SK-N-SH (cell line): ENCODE results near the gene ZNF324B. TPM values are rescaled to one million over a fixed set of nuclear protein-coding genes. Genes with fewer than 3 reads are reported as not detected.

Experiments used
- CTCF ChIA-PET: fragments of 300-600, 350-600 bp; formaldehyde crosslinking; extraction: SDS; loops from one replicate; lab custom pipeline; 2021; lab: Yijun Ruan, JAX
- POLR2A ChIA-PET: fragments of 350-600 bp; sonication (Branson Sonifier 250); formaldehyde crosslinking; extraction: SDS; loops from one replicate; lab custom pipeline; 2020; ENCODE audit warnings: antibody characterized with exemption, inconsistent platforms; lab: Yijun Ruan, JAX
- DNase-seq: peaks from one replicate; pipeline ENCODE4 v3.0.0; 2012
- H2AFZ ChIP-seq: fragments of 200-600 bp; sonication (generic); 2 replicates; pipeline ENCODE4 v1.8.1; 2016; ENCODE audit warnings: antibody characterized with exemption, mild to moderate bottlenecking, low read depth
- H3F3A ChIP-seq: fragments of 200-600 bp; sonication (generic); replicated peaks from 2 replicates; pipeline ENCODE3; 2016; ENCODE audit warnings: antibody characterized with exemption, mild to moderate bottlenecking; ENCODE audit not compliant: insufficient read depth
- H3K27ac ChIP-seq, 2 experiments: fragments of 200-500 bp in 1 of 2; fragments of 200-600 bp in 1 of 2; sonication (Bioruptor generic) in 1 of 2; sonication (generic), shearing (Covaris generic) in 1 of 2; 2 replicates each; pipeline versions ENCODE4 v1.5.1 to v1.6.1; 2014 to 2016; ENCODE audit warnings: low read depth in 2 of 2, inconsistent platforms in 1 of 2, low read length in 1 of 2, mild to moderate bottlenecking in 1 of 2, mixed read lengths in 1 of 2
- H3K27me3 ChIP-seq: fragments of 200-600 bp; sonication (generic), shearing (Covaris generic); 2 replicates; pipeline ENCODE4 v1.6.1; 2016; ENCODE audit warnings: mixed run types; ENCODE audit not compliant: insufficient read depth
- H3K36me3 ChIP-seq, 2 experiments: fragments of 200-500 bp in 1 of 2; fragments of 200-600 bp in 1 of 2; sonication (Bioruptor generic) in 1 of 2; sonication (generic) in 1 of 2; replicated peaks in 1 of 2; 2 replicates each; pipeline versions ENCODE3 to v1.5.1; 2014 to 2016; ENCODE audit warnings: low read length in 1 of 2, mild to moderate bottlenecking in 1 of 2; ENCODE audit not compliant: insufficient read depth in 2 of 2, control insufficient read depth in 1 of 2
- H3K4me1 ChIP-seq, 2 experiments: fragments of 200-500 bp in 1 of 2; fragments of 200-600 bp in 1 of 2; sonication (Bioruptor generic) in 1 of 2; sonication (generic), shearing (Covaris generic) in 1 of 2; 2 replicates each; pipeline versions ENCODE4 v1.5.1 to v1.6.1; 2014 to 2016; ENCODE audit warnings: low read depth in 1 of 2, low read length in 1 of 2, mixed run types in 1 of 2; ENCODE audit not compliant: insufficient read depth in 2 of 2, control insufficient read depth in 1 of 2
- H3K4me2 ChIP-seq: fragments of 200-600 bp; sonication (generic), shearing (Covaris generic); 2 replicates; pipeline ENCODE4 v1.6.1; 2017; ENCODE audit warnings: mixed run types
- H3K4me3 ChIP-seq, 2 experiments: fragments of 200-500 bp in 1 of 2; fragments of 200-600 bp in 1 of 2; sonication (Bioruptor generic) in 1 of 2; sonication (generic), shearing (Covaris generic) in 1 of 2; 2 replicates each; pipeline versions ENCODE4 v1.5.1 to v1.8.1; 2014 to 2016; ENCODE audit warnings: low read depth in 2 of 2, inconsistent platforms in 1 of 2, low read length in 1 of 2, mild to moderate bottlenecking in 1 of 2, mixed read lengths in 1 of 2, moderate library complexity in 1 of 2
- H3K79me2 ChIP-seq: fragments of 200-600 bp; sonication (generic); 2 replicates; pipeline ENCODE4 v1.8.1; 2017; ENCODE audit warnings: mild to moderate bottlenecking; ENCODE audit not compliant: insufficient read depth
- H3K9ac ChIP-seq: fragments of 200-600 bp; sonication (generic); 2 replicates; pipeline ENCODE4 v1.6.1; 2017; ENCODE audit warnings: mixed run types
- H3K9me2 ChIP-seq: fragments of 200-600 bp; sonication (generic); 2 replicates; pipeline ENCODE4 v1.6.1; 2017; ENCODE audit warnings: mixed run types
- H3K9me3 ChIP-seq: fragments of 200-600 bp; sonication (generic); 2 replicates; pipeline ENCODE4 v1.6.1; 2017; ENCODE audit warnings: mixed run types, mild to moderate bottlenecking, moderate library complexity
- H4K20me1 ChIP-seq: fragments of 200-600 bp; sonication (generic); 2 replicates; pipeline ENCODE4 v1.6.1; 2017; ENCODE audit warnings: mild to moderate bottlenecking, mixed run types; ENCODE audit not compliant: insufficient read depth
- CHD2 ChIP-seq: fragments of 150-350 bp; IDR thresholded peaks from 2 replicates; pipeline ENCODE4 v1.6.1; 2018; ENCODE audit warnings: low read length; ENCODE audit not compliant: partially characterized antibody
- ELF1 ChIP-seq: IDR thresholded peaks from 2 replicates; pipeline ENCODE4 v1.4.0; 2012
- FOXJ3 ChIP-seq: sonication (generic); formaldehyde crosslinking; IDR thresholded peaks from 2 replicates; pipeline ENCODE4 v1.5.1; 2020; ENCODE audit warnings: mild to moderate bottlenecking, missing genetic modification reagents
- FOXM1 ChIP-seq: IDR thresholded peaks from 2 replicates; pipeline ENCODE4 v1.4.0; 2012; ENCODE audit warnings: low read depth, mild to moderate bottlenecking
- GABPA ChIP-seq: IDR thresholded peaks from 2 replicates; pipeline ENCODE4 v1.4.0; 2012; ENCODE audit warnings: low read depth, mild to moderate bottlenecking
- GATA2 ChIP-seq: sonication (generic); formaldehyde crosslinking; IDR thresholded peaks from 2 replicates; pipeline ENCODE4 v1.5.0; 2020; ENCODE audit warnings: mild to moderate bottlenecking, missing genetic modification reagents
- JUND ChIP-seq: IDR thresholded peaks from 2 replicates; pipeline ENCODE4 v1.4.0; 2012
- MAX ChIP-seq: IDR thresholded peaks from 2 replicates; pipeline ENCODE4 v1.4.0; 2012; ENCODE audit warnings: low read depth
- MXI1 ChIP-seq: IDR thresholded peaks from 2 replicates; pipeline ENCODE4 v1.6.1; 2012; ENCODE audit warnings: mild to moderate bottlenecking, low read depth, low read length, improper control_type of control experiment
- NFIC ChIP-seq: IDR thresholded peaks from 2 replicates; pipeline ENCODE4 v1.4.0; 2012; ENCODE audit warnings: borderline replicate concordance
- NRF1 ChIP-seq: IDR thresholded peaks from 2 replicates; pipeline ENCODE4 v1.6.1; 2012; ENCODE audit warnings: low read depth, mild to moderate bottlenecking, low read length
- POLR2AphosphoS5 ChIP-seq: IDR thresholded peaks from 2 replicates; pipeline ENCODE4 v1.6.1; 2012; ENCODE audit warnings: low read depth, low read length
- RCOR1 ChIP-seq: fragments of 150-350 bp; IDR thresholded peaks from 2 replicates; pipeline ENCODE4 v1.6.1; 2017; ENCODE audit warnings: antibody characterized with exemption, low read length
- RFX5 ChIP-seq: IDR thresholded peaks from 2 replicates; pipeline ENCODE4 v1.6.1; 2012; ENCODE audit warnings: mild to moderate bottlenecking, improper control_type of control experiment, low read length
- SIN3A ChIP-seq: IDR thresholded peaks from 2 replicates; pipeline ENCODE4 v1.6.1; 2012; ENCODE audit warnings: low read depth, mild to moderate bottlenecking, low read length, moderate library complexity, borderline replicate concordance
- SMC3 ChIP-seq: IDR thresholded peaks from 2 replicates; pipeline ENCODE4 v1.6.1; 2012; ENCODE audit warnings: low read depth, low read length, improper control_type of control experiment
- TAF1 ChIP-seq: IDR thresholded peaks from 2 replicates; pipeline ENCODE4 v1.6.1; 2012; ENCODE audit warnings: low read depth, mild to moderate bottlenecking, low read length, moderate library complexity, borderline replicate concordance
- TCF12 ChIP-seq: IDR thresholded peaks from 2 replicates; pipeline ENCODE4 v1.4.0; 2012
- TEAD4 ChIP-seq: IDR thresholded peaks from 2 replicates; pipeline ENCODE4 v1.4.0; 2012; ENCODE audit warnings: mild to moderate bottlenecking, borderline replicate concordance; ENCODE audit not compliant: insufficient read depth
- USF2 ChIP-seq: fragments of 150-350 bp; IDR thresholded peaks from 2 replicates; pipeline ENCODE4 v1.6.1; 2017; ENCODE audit warnings: antibody characterized with exemption, low read length, low read depth, borderline replicate concordance
- YY1 ChIP-seq: IDR thresholded peaks from 2 replicates; pipeline ENCODE4 v1.4.0; 2012; ENCODE audit warnings: low read depth, mild to moderate bottlenecking
- WGBS: methylation state at CpG from one replicate; pipeline ENCODE4 v1.1.6; 2017; ENCODE audit warnings: low lambda C conversion rate; 5-methylcytosine and 5-hydroxymethylcytosine counted together
- polyA plus RNA-seq, 3 experiments: library from polyadenylated mRNA; depleted of rRNA; stranded (reverse); fragments of >200 nt; gene quantifications; 2 replicates each; pipeline ENCODE4 v1.2.3, GENCODE V29; 2012
- TF ChIP-seq, protein P1 (sequence below): fragments of 200-600 bp; sonication (generic); IDR thresholded peaks from 2 replicates; pipeline ENCODE4 v1.6.1; 2017; ENCODE audit warnings: antibody characterized with exemption, mild to moderate bottlenecking, moderate library complexity
- TF ChIP-seq, protein P2 (sequence below): fragments of 150-350 bp; IDR thresholded peaks from 2 replicates; pipeline ENCODE4 v1.6.1; 2016; ENCODE audit warnings: mild to moderate bottlenecking, low read depth, low read length
- TF ChIP-seq, protein P3 (sequence below): IDR thresholded peaks from 2 replicates; pipeline ENCODE4; 2012

ZNF324B gene
- 2.9 and 3.8 TPM in 2 replicates for polyA plus RNA-seq (2012; rRNA removed)
- polyA plus RNA-seq (2012; cell fraction: cytosol; rRNA removed): 2.1 and 2.8 TPM in 2 replicates
- polyA plus RNA-seq (2012; cell fraction: nucleus; rRNA removed): 5.6 and 6.3 TPM in 2 replicates

GRCh38 chr19:58451358-58452101 lies at the start of gene ZNF324B:
ZNF324B (plus strand) TSS chr19:58451622; CDS start chr19:58453702, 2,080 bp downstream.
- peak within 1 kb of the TSS; percentile 76 for H3K4me2 ChIP-seq
- 2% methylated on average over 20 of the region's 79 CpGs for WGBS
- CTCF ChIA-PET: no interaction called here

More at GRCh38 chr19:58451358-58452101, at the start of gene ZNF324B:
- Histone ChIP-seq H3K4me3 (peak within 1 kb of the TSS; percentile 89 to 90), H3K27ac (peak within 1 kb of the TSS in 1 of 2 experiments; percentile 30; a peak in 1 of 4 replicates), H3K9me3 (no peaks in the 10 kb centered on the region; the same call in 1 of the 2 replicates), H3K27me3 (no peaks in the 10 kb centered on the region), H3K4me1 (peaks cover 0 to 7% of the 10 kb centered on the region in 2 experiments; a peak in 1 of 4 replicates)
- TF ChIP-seq YY1: peak; percentile 53; the same call in 1 of the 2 replicates
- TF ChIP-seq POLR2AphosphoS5: peak; percentile 56; the same call in 1 of the 2 replicates
- TF ChIP-seq USF2: no peak
- no peak for TF ChIP-seq TEAD4
- no peak for TF ChIP-seq SMC3
- no peak for TF ChIP-seq RFX5
- TF ChIP-seq MXI1: peak; percentile 94
- TF ChIP-seq NFIC: no peak
- no peak for TF ChIP-seq FOXJ3
- 0 out of 2 replicates have a peak, but pooled peaks have one; percentile 28 for TF ChIP-seq ELF1
- TF ChIP-seq TAF1: no peak
- no peak for TF ChIP-seq JUND
- TF ChIP-seq NRF1: peak; percentile 80
- no peak for TF ChIP-seq GATA2 (CRISPR knock-in tag)
- peak; percentile 87 for TF ChIP-seq CHD2
- TF ChIP-seq FOXM1: no peak
- TF ChIP-seq SIN3A: peak; percentile 7; the same call in 1 of the 2 replicates
- TF ChIP-seq TCF12: no peak
- TF ChIP-seq, protein P1, sequence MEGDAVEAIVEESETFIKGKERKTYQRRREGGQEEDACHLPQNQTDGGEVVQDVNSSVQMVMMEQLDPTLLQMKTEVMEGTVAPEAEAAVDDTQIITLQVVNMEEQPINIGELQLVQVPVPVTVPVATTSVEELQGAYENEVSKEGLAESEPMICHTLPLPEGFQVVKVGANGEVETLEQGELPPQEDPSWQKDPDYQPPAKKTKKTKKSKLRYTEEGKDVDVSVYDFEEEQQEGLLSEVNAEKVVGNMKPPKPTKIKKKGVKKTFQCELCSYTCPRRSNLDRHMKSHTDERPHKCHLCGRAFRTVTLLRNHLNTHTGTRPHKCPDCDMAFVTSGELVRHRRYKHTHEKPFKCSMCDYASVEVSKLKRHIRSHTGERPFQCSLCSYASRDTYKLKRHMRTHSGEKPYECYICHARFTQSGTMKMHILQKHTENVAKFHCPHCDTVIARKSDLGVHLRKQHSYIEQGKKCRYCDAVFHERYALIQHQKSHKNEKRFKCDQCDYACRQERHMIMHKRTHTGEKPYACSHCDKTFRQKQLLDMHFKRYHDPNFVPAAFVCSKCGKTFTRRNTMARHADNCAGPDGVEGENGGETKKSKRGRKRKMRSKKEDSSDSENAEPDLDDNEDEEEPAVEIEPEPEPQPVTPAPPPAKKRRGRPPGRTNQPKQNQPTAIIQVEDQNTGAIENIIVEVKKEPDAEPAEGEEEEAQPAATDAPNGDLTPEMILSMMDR: no peak
- TF ChIP-seq MAX: peak; percentile 50; the same call in 1 of the 2 replicates
- TF ChIP-seq RCOR1: no peak
- TF ChIP-seq, protein P2, sequence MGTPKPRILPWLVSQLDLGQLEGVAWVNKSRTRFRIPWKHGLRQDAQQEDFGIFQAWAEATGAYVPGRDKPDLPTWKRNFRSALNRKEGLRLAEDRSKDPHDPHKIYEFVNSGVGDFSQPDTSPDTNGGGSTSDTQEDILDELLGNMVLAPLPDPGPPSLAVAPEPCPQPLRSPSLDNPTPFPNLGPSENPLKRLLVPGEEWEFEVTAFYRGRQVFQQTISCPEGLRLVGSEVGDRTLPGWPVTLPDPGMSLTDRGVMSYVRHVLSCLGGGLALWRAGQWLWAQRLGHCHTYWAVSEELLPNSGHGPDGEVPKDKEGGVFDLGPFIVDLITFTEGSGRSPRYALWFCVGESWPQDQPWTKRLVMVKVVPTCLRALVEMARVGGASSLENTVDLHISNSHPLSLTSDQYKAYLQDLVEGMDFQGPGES: no peak
- TF ChIP-seq, protein P3, sequence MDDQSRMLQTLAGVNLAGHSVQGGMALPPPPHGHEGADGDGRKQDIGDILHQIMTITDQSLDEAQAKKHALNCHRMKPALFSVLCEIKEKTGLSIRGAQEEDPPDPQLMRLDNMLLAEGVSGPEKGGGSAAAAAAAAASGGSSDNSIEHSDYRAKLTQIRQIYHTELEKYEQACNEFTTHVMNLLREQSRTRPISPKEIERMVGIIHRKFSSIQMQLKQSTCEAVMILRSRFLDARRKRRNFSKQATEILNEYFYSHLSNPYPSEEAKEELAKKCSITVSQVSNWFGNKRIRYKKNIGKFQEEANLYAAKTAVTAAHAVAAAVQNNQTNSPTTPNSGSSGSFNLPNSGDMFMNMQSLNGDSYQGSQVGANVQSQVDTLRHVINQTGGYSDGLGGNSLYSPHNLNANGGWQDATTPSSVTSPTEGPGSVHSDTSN: peak; percentile 74
- peak; percentile 92 for TF ChIP-seq GABPA
- TF ChIP-seq, all 33 proteins: peak for 10
- Histone ChIP-seq H3K36me3 (peaks cover 1 to 22% of the 10 kb centered on the region in 2 experiments), H4K20me1 (no peaks in the 10 kb centered on the region), H3K9me2 (no peaks in the 10 kb centered on the region), H3K9ac (peak within 1 kb of the TSS; percentile 62), H3F3A (no peaks in the 10 kb centered on the region), H3K79me2 (no peaks in the 10 kb centered on the region), H2AFZ (peak within 1 kb of the TSS; percentile 98)
- DNase-seq: peak; percentile 97
- POLR2A ChIA-PET: interaction anchor here (0.6 to 1.3 kb wide), 5 partner anchors 11 to 68 kb away, joined by 3 to 6 read pairs (median 3); partner anchors contain the start of genes ZBTB45, ZNF132 and ZNF324
